GM23338 (cell line): ENCODE results near the gene ABCD2. TPM values are rescaled to one million over a fixed set of nuclear protein-coding genes. Genes with fewer than 3 reads are reported as not detected.
"Not testable (repeated sequence)": the region's sequence is repeated elsewhere in the genome, so short reads cannot be mapped to it uniquely, and the experiment has no call there.

ENCODE experiments used
- ATAC-seq: fragments of 200-7000 bp; cut with Tn5 transposase; 3 replicates; pipeline ENCODE4 v1.9.1; 2020
- DNase-seq: peaks from one replicate; pipeline ENCODE4 v3.0.0-alpha.2; 2015; ENCODE audit warnings: low spot score
- H2AFZ ChIP-seq: fragments of 200-600 bp; sonication (generic); 2 replicates; pipeline ENCODE4 v1.8.0; 2016; ENCODE audit warnings: antibody characterized with exemption, mild to moderate bottlenecking, moderate library complexity
- H3F3A ChIP-seq: fragments of 200-600 bp; sonication (generic); replicated peaks from 2 replicates; pipeline ENCODE4 v1.8.0; 2017; ENCODE audit warnings: antibody characterized with exemption, mixed run types, low read depth
- H3K27ac ChIP-seq: fragments of 200-600 bp; sonication (generic); 2 replicates; pipeline ENCODE4 v1.6.1; 2016; ENCODE audit warnings: low read depth
- H3K27me3 ChIP-seq: fragments of 200-600 bp; sonication (generic); 2 replicates; pipeline ENCODE4 v1.8.0; 2016; ENCODE audit warnings: mild to moderate bottlenecking, mixed run types, moderate library complexity; ENCODE audit not compliant: insufficient read depth
- H3K36me3 ChIP-seq: fragments of 200-600 bp; sonication (generic); 2 replicates; pipeline ENCODE4 v1.8.0; 2016; ENCODE audit warnings: mild to moderate bottlenecking; ENCODE audit not compliant: insufficient read depth
- H3K4me1 ChIP-seq: fragments of 200-600 bp; sonication (generic); 2 replicates; pipeline ENCODE4 v1.8.0; 2016; ENCODE audit warnings: mild to moderate bottlenecking, moderate library complexity; ENCODE audit not compliant: insufficient read depth
- H3K4me2 ChIP-seq: fragments of 200-600 bp; sonication (generic); 2 replicates; pipeline ENCODE4 v1.7.1; 2017; ENCODE audit warnings: mixed run types
- H3K4me3 ChIP-seq: fragments of 200-600 bp; sonication (generic); 2 replicates; pipeline ENCODE4 v1.6.1; 2016; ENCODE audit warnings: mixed run types
- H3K79me2 ChIP-seq: fragments of 200-600 bp; sonication (generic); replicated peaks from 2 replicates; pipeline ENCODE4 v1.8.0; 2017; ENCODE audit warnings: mild to moderate bottlenecking; ENCODE audit not compliant: insufficient read depth
- H3K9me2 ChIP-seq: fragments of 200-600 bp; sonication (generic); 2 replicates; pipeline ENCODE4 v1.8.0; 2017; ENCODE audit not compliant: insufficient read depth
- H4K20me1 ChIP-seq: fragments of 200-600 bp; sonication (generic); replicated peaks from 2 replicates; pipeline ENCODE4 v1.8.0; 2017; ENCODE audit warnings: mild to moderate bottlenecking; ENCODE audit not compliant: insufficient read depth
- H3K27ac Mint-ChIP-seq: 2 replicates; pipeline ENCODE4 v1.8.0; 2020; ENCODE audit warnings: inconsistent platforms, mild to moderate bottlenecking, moderate library complexity, mixed read lengths
- H3K27me3 Mint-ChIP-seq: 3 replicates; pipeline ENCODE4 v1.8.0; 2022; ENCODE audit warnings: low read depth, mild to moderate bottlenecking, moderate library complexity, mixed read lengths, inconsistent platforms; ENCODE audit not compliant: insufficient read depth, poor library complexity
- H3K36me3 Mint-ChIP-seq: 3 replicates; pipeline ENCODE4 v1.8.0; 2021; ENCODE audit warnings: low read depth, mild to moderate bottlenecking, inconsistent platforms, moderate library complexity, mixed read lengths
- H3K4me1 Mint-ChIP-seq: 3 replicates; pipeline ENCODE4 v1.8.0; 2020; ENCODE audit warnings: mild to moderate bottlenecking, inconsistent platforms, mixed read lengths
- H3K4me3 Mint-ChIP-seq: 3 replicates; pipeline ENCODE4 v1.8.0; 2021; ENCODE audit warnings: moderate library complexity, mild to moderate bottlenecking, inconsistent platforms, mixed read lengths
- H3K9me3 Mint-ChIP-seq: 3 replicates; pipeline ENCODE4 v1.8.0; 2020; ENCODE audit warnings: moderate library complexity, mild to moderate bottlenecking, inconsistent platforms, mixed read lengths
- CREB1 ChIP-seq: fragments of 250-450 bp; sonication (Bioruptor Pico); IDR thresholded peaks from 2 replicates; pipeline ENCODE4 v1.5.0; 2020; ENCODE audit warnings: low read depth, mild to moderate bottlenecking, moderate library complexity
- ETS1 ChIP-seq: IDR thresholded peaks from 2 replicates; pipeline ENCODE4 v1.6.1; 2016; ENCODE audit warnings: antibody characterized with exemption
- EZH2 ChIP-seq: fragments of 200-600 bp; sonication (generic); IDR thresholded peaks from one replicate; pipeline ENCODE4 v1.8.0; 2017; ENCODE audit warnings: antibody characterized with exemption, mild to moderate bottlenecking, low read depth; ENCODE audit not compliant: unreplicated experiment
- EZH2phosphoT487 ChIP-seq: fragments of 200-600 bp; sonication (generic); IDR thresholded peaks from one replicate; pipeline ENCODE4 v1.8.1; 2018; ENCODE audit warnings: antibody characterized with exemption; ENCODE audit not compliant: unreplicated experiment
- JUNB ChIP-seq: IDR thresholded peaks from one replicate; pipeline ENCODE4 v1.6.1; 2016; ENCODE audit warnings: antibody characterized with exemption; ENCODE audit not compliant: unreplicated experiment
- NANOG ChIP-seq: IDR thresholded peaks from 2 replicates; pipeline ENCODE4 v1.6.1; 2016; ENCODE audit warnings: antibody characterized with exemption, borderline replicate concordance
- POLR2AphosphoS5 ChIP-seq: IDR thresholded peaks from 2 replicates; pipeline ENCODE4 v1.6.1; 2016; ENCODE audit warnings: antibody characterized with exemption, low read depth
- REST ChIP-seq: IDR thresholded peaks from one replicate; pipeline ENCODE4 v1.6.1; 2018; ENCODE audit warnings: antibody characterized with exemption; ENCODE audit not compliant: unreplicated experiment
- STAT1 ChIP-seq: IDR thresholded peaks from one replicate; pipeline ENCODE4 v1.6.1; 2016; ENCODE audit warnings: antibody characterized with exemption; ENCODE audit not compliant: unreplicated experiment
- ZNF114 ChIP-seq: fragments of 250-450 bp; sonication (Bioruptor Pico); IDR thresholded peaks from 2 replicates; pipeline ENCODE4 v1.5.0; 2020; ENCODE audit warnings: mild to moderate bottlenecking, moderate library complexity
- ZNF331 ChIP-seq: fragments of 250-450 bp; sonication (Bioruptor Pico); IDR thresholded peaks from 2 replicates; pipeline ENCODE4 v1.5.0; 2020; ENCODE audit warnings: low read depth, mild to moderate bottlenecking, moderate library complexity
- ZNF462 ChIP-seq: fragments of 250-450 bp; sonication (Bioruptor Pico); IDR thresholded peaks from 2 replicates; pipeline ENCODE4 v1.5.0; 2020; ENCODE audit warnings: mild to moderate bottlenecking, moderate library complexity
- polyA plus RNA-seq: library from polyadenylated mRNA; unstranded; fragments of >200 nt; fragmentation: Nextera tagmentation; extraction: Ambion mirVana; gene quantifications from 2 replicates; pipeline ENCODE4 v1.2.1, GENCODE V29; 2016
- total RNA-seq: library from RNA; depleted of rRNA; stranded (reverse); fragments of >200 nt; shearing (Covaris generic); gene quantifications from 2 replicates; pipeline ENCODE4 v1.2.3, GENCODE V29; 2014

ABCD2 gene
- total and polyA plus RNA-seq, 2 experiments from 2014 or later: not detected

GRCh38 chr12:39544211-39544610, 75.4 kb downstream of the ABCD2 start:
- not testable (repeated sequence) for H3K27ac ChIP-seq, H3K4me2 ChIP-seq, H3K27ac Mint-ChIP-seq, H3F3A ChIP-seq, H3K4me3 ChIP-seq, H3K4me3 Mint-ChIP-seq, H3K79me2 ChIP-seq, H3K9me2 ChIP-seq, H3K4me1 ChIP-seq, ATAC-seq, H3K4me1 Mint-ChIP-seq, H3K36me3 Mint-ChIP-seq, H4K20me1 ChIP-seq, H3K27me3 Mint-ChIP-seq, H3K27me3 ChIP-seq, H3K36me3 ChIP-seq, H3K9me3 Mint-ChIP-seq, DNase-seq
- H2AFZ ChIP-seq: peak overlapping the region; percentile 64; the same call in 1 of the 2 replicates

- H3K4me3 ChIP-seq: no peak overlapping the region
- no peaks in the 10 kb centered on the region for H3K79me2 ChIP-seq
- Mint-ChIP-seq H3K9me3 (no peaks in the 10 kb centered on the region), H3K27me3 (no peaks in the 10 kb centered on the region), H3K27ac (no peak overlapping the region), H3K4me3 (no peak overlapping the region), H3K4me1 (peaks cover 6% of the 10 kb centered on the region; the same call in 2 of the 3 replicates), H3K36me3 (no peaks in the 10 kb centered on the region)
- DNase-seq: no peak
- ATAC-seq: no peak
- H3K4me2 ChIP-seq: no peak overlapping the region
- H3K36me3 ChIP-seq: no peaks in the 10 kb centered on the region
- H3K27me3 ChIP-seq: no peaks in the 10 kb centered on the region
- no peaks in the 10 kb centered on the region for H3F3A ChIP-seq
- no peaks in the 10 kb centered on the region for H4K20me1 ChIP-seq
- peak overlapping the region; percentile 44; the same call in 1 of the 2 replicates for H2AFZ ChIP-seq
- peaks cover 9% of the 10 kb centered on the region for H3K4me1 ChIP-seq
- no peak overlapping the region for H3K27ac ChIP-seq
- 0 out of 2 replicates have a peak, but pooled peaks cover 2% of the 10 kb centered on the region for H3K9me2 ChIP-seq
- TF ChIP-seq EZH2: no peak
- no peak for TF ChIP-seq ZNF114 (CRISPR knock-in tag)
- TF ChIP-seq ZNF462 (CRISPR knock-in tag): no peak
- TF ChIP-seq STAT1: no peak
- TF ChIP-seq REST: no peak
- no peak for TF ChIP-seq POLR2AphosphoS5
- TF ChIP-seq ZNF331 (CRISPR knock-in tag): no peak
- no peak for TF ChIP-seq JUNB
- TF ChIP-seq NANOG: no peak
- no peak for TF ChIP-seq EZH2phosphoT487
- no peak for TF ChIP-seq ETS1
- TF ChIP-seq CREB1: no peak
Measured at GRCh38 chr12:39541471-39541870, 78.1 kb downstream of the ABCD2 start.
